Right renal pelvis (tissue), 4 donors: ENCODE results near the gene ARHGEF10L. TPM values are rescaled to one million over a fixed set of nuclear protein-coding genes. Genes with fewer than 3 reads are reported as not detected.

Source experiments
- DNase-seq, 4 donors: peaks; one replicate each; pipeline ENCODE4 v3.0.0-alpha.2; 2013; ENCODE audit warnings: low read depth in 4 of 4, low spot score in 3 of 4, missing footprints in 1 of 4
- polyA plus RNA-seq, 4 donors: library from polyadenylated mRNA; unstranded; fragments of 120-200 nt; gene quantifications; one replicate each; pipeline ENCODE4 v1.2.1, GENCODE V29; 2013; ENCODE audit not compliant: insufficient read length in 4 of 4

Gene ARHGEF10L
- polyA plus RNA-seq, 4 donors: 40.6 to 51.3 (median 44.6) TPM

DNA sequence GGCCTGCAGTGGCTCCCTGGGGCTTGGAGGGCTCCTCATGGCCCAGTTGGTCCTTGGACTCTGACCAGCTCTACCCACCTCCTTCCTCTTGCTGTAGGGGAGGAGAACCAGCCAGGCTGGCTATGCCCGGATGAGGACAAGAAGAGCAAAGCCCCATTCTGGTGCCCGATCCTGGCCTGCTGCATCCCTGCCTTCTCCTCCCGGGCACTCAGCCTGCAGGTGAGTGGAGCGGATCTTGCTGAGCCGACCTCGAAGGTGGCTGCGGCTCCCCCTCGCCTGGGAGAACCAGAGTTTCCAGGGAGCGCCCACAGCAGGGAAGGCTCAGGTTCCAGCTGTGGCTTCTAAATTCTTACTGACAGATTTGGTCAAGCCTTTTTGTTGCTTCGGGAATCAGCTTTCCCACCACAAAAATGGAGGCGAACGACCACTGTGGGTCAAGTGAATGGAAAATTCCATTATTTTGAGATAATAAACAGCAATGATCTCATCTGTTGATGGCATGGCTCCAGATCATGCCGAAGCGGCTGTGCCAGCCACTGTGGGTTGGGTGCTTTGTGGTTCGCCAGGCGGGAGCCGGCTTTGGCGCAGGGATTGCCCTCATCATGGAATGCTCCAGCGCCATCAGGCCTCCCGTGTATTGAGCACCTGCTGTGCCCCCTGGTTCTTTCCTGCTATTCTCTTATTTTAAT lies 109.1 kb downstream of the ARHGEF10L start:
- no peak for DNase-seq

DNA sequence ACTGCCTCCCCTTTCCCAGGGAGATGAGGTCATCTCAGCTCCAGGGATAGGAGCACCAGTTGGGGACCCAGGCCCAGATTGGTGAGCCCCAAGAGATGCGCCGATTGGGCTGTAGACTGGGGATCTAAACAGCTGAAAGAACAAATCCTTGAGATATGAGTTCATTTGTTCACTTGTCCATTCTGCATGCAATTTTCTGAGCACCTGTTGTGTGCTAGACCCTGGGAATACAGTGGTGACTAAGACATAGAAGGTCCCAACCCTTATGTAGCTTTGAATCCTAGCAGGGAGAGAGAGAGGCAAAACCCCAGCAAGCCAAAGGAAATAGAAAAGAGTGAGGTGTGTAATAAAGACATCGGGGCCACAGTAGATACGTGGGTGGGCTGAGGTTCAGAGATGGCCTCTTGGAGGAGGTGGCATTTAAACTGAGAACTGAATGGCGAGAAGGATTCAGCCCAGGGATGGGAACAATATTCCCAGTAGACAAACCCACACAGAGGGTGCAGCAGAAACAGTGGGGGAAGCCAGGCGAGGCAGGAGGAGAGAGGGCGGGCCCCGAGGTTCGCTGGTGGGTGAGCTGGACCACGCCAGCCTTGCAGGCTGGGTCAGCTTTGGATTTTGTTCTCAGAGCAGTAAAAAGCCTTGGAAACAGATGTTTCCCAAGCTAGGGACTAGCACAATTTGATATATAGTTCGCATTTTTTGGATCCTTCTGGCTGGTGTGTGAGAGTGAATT lies 110.0 kb downstream of the ARHGEF10L start:
- no peak for DNase-seq

DNA sequence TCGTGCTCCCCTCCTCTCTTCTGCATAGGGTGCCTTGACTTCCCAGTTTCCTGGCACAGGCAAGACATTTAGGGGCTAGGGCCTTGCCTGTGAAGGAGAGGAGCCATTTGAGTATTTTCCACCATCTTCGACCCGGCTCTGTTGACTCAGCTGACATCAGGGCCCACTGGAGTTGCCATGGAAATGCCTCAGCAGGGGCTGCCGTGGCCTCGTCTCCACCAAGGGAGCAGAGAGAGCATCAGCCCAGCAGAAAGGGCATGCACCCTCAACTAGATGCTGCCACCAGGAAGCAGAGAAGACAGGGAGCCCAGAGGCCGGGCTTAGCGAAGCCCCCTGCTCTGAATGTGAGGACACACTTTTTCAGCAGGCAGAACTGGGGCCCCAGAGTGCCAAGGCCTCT lies 113.8 kb downstream of the ARHGEF10L start:
- DNase-seq: no peak

DNA sequence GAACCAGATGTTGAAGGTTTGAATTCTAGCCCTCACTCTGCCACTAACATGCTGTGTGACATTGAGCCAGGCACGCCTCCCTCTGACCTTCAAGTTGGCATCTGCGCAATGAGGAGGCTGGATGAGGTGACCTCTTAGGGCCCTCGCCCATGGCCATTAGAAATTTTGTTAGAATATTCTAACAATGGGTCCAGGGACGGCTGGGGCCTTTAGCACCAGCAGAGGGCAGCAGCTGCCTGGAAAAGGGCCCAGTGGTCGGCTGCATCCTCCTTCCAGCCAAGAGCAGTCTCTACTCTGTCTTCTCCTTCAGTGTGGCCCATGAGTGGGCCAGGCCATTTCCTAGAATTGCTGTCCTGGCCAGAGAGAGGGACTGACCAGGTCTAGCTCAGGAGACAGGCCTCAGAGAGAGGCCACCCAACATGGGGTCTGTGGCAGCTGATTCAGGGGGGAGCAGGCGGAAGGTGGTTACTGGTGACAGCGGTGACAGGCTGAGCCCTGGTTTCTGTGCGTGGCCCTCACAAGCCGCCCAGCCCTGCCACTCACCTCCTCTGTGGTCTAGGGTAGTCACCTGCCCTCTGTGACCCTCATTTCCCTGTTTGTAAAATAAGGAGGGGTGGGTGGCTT lies 114.3 kb downstream of the ARHGEF10L start:
- DNase-seq: peak in 2 of 4 donors; percentile 16 to 26

DNA sequence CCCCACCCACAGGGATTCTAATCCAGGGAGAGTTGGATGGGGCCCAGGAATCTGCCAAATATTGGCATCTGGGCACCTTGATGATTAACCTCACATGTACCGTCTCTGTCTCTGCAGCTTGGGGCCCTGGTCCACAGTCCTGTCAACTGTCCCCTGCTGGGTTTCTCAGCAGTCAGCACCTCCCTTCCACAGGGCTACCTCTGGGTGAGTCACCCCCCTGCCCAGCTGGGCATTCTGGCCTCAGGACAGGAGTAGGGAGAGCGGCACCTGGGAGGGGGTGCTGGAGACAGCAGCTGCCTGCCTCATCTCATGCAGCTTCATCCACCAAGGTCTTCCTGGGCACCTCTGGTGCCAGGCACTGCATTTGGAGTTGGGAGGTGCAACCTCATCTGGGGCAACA lies 115.0 kb downstream of the ARHGEF10L start:
- DNase-seq: no peak

DNA sequence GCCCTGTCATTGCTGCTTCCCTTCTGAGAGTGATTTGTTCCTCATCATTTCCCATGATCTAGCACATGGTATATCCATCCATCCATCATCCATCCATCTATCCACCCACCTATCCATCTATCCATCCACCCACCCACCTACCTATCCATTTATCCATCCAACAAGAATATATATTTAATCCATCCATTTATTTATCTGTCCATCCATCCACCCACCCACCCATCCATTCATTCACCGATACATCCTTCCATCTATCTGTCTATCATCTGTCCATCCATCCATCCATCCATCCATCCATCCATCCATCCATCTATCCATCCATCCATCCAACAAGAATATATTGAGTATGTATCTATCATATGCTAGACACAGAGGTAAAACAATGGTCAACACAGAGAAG lies 115.7 kb downstream of the ARHGEF10L start:
- no peak for DNase-seq

DNA sequence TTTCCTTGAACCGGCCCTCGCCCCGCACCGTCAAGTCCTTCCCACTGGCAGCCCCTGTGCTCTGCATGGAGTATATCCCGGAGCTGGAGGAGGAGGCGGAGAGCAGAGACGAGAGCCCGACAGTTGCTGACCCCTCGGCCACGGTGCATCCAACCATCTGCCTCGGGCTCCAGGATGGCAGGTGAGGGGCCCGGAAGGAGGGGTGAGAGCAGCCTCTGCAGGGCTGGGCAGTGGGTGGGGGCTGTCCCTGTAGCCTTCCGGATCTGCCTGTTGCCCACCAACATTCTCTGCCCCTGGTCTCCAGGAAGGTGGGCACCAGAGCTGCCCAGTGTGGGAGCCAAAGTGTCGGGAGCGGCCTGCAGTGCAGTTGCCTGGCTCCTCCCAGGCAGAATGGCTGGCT lies 116.4 kb downstream of the ARHGEF10L start:
- no peak for DNase-seq

DNA sequence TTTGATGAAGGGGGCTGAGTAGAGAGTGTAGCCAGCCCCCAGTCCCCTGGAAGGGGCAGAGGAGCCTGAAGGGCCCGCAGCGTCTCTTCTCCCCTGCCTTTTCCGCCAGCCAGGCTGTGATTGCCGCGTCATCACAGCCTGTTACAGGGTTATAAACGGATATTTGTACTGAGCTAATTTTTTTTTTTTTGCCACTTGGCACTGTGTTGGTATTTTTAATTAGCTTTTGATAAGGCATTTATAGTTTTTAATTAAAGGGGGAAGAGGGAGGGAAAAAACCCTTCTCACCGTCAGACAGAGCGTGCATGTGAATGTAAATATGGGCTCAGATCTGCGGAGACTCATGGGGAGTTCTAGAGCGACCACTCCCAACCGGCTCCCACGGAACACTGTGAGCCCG lies 117.9 kb downstream of the ARHGEF10L start:
- no peak for DNase-seq

DNA sequence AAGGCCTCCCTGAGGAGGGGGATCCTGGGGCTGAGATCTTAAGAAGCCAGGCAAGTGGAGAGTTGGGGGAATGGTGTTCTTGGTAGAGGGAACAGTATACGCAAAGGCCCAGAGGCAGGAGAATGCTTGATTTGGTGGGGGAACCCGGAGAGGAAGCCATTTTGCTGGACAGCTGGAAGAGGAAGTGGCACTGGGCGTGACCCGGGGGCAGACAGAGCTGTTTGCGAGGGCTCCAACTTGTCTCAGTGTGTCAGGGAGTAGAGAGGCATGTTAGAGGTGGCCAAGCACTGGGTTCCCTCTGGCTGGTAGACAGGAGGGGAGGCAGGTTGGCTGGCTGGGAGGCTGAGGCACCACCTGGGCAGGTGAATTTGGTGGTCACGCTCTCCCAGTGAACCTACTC lies 119.3 kb downstream of the ARHGEF10L start:
- DNase-seq: no peak

DNA sequence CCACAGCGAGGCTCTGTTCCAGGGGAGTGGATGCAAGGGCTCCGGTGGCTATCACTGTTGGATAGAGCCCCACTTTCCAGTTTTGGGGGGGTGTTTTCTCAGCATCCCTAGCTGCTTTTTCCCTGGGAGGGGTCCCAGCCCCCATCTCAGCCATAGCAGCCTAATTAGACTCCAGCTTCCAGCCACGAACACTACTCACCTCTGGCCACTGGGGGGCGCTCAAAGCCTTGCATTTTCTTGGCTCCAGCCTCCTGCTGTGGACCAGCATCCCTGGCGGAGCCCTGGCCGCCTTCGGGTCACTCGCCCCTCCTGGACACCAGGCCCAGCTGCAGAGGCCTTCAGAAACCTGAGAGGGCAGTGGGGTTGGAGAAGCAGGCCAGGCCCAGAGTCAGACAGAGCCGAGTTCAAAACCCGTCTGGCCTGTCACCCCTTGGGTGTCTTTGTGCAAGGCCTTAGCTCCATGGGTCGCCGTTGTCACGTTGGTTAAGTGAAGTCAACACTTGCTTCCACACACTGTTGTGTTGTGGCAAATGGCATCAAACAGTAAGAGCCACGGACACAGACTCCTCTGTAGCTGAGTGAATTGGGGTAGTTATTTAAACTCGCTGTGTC lies 122.2 kb downstream of the ARHGEF10L start:
- DNase-seq: peak in 2 of 4 donors; percentile 35 to 36

DNA sequence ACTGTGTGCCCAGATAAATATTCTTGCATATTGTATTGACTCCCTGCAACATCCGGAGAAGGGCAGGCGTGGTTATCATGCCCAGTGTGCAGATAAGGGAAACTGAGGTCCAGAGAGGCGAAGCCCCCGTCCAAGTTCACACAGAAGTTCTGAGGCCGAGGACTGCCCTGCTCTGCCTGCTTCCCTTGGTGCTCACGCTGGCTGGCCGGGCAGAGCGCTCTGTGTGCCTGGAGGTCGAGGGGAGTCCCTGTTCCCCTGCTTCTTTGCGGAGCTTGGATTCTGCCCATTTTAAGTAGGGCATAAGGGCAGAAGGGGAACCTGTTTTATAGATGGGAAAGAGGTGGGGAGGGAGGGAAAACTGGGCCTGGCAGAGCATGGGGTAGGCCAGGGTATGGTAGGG lies 122.8 kb downstream of the ARHGEF10L start:
- no peak for DNase-seq

DNA sequence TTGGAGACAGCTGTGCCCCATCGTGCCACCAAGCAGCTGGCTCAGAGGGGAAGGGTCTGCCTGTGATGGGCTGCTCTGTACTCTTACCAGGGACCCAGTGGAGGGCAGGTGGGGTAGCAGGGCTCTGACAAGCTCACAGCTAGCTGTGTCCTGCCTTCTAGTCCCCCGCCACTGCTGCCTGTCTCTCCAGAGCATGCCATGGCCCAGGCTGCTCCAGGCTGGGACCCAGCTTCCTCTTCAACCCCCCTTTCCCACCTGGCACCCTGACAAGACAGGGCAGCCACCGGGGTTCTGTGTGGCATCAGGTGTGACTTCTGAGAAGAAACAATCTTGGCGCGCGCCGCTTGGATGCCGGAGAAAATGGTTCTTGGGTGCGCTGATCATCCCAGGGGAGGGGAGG lies 123.3 kb downstream of the ARHGEF10L start:
- no peak for DNase-seq

DNA sequence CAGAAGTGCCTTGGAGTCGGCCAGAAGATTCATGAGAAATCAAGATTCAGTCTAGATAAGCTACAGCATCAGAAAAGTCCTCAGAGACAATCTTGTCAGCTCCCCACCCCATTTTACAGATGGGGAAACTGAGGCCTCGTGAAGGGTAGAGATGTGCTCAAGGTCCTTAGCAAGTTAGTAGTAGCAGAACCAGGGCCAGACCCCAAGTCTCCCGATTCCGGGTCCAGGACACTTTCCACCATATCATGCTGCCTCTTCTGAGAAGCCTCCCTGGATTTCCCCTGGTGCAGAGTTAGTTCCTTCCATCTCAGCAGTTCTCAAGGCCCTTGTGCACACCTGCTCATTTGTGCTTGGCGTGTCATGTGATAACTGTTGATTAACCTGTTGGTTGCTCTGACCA lies 124.1 kb downstream of the ARHGEF10L start:
- no peak for DNase-seq

DNA sequence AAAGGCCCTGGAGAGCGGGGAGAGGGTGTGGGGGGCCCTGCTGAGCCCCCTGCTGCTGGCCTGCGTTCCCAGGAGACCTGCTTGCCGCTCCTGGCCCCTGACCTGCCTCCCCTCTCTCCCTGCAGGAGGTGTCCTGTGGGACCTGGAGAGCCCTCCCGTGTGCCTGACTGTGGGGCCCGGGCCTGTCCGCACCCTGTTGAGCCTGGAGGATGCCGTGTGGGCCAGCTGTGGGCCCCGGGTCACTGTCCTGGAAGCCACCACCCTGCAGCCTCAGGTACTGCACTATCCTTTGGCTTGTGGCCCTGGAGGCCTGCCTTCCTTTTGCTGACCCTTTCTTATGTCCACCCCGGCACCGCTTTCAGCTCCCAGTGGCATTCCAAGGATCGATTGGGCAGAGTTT lies 124.8 kb downstream of the ARHGEF10L start:
- no peak for DNase-seq

DNA sequence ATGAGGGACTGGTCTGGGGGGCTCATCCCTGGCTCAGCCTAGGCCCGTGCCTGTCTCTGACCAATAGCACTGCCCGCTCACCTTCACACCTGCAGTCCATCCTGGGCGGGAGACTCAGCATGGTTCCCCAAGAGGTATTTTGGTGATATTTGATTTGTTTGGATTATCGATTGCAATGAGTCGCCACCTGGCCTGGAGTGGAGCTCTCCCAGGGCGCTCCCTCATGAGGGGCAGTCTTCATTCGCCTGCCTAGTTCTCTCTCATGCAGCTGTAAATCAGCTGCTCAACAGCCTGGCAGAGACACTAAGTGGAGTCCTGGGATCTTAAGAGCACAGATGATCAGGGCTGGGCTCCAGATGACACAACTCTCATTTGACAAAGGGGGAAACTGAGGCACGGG lies 125.6 kb downstream of the ARHGEF10L start:
- DNase-seq: no peak

DNA sequence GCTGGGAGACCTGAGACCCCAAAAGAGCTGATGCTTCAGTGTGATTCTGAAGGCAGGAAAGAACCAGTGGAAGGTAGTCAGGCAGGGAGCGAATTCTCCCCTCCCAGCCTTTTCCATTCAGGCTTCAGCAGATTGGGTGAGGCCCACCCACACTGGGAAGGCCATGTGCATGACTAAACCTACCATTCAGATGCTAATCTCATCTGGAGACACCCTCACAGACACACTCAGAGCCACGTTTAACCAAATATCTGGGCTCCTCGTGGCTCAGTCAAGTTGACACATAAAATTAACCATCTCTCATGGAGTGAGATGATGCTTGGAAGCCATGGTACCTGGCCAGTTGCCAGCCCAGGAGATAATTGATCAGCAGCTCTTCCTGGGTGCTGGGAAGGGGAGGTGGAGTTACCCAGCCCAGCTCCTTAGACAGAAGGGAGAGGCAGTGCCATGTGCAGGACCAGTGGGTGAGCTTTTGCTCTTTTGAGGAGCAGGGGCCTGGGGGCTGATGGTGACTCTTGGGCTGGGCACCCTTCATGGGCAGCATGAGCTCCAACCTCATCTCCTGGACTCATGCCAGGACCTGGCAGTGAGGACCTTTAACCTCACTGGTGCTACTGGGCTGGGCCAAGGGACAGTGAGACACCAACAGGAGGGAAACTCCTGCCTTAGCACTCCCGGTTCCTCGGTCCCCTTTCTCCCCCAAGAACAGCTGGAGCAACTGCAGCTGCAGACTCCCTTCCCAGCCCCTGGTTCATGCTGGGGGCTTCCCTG lies 126.6 kb downstream of the ARHGEF10L start:
- DNase-seq: no peak

DNA sequence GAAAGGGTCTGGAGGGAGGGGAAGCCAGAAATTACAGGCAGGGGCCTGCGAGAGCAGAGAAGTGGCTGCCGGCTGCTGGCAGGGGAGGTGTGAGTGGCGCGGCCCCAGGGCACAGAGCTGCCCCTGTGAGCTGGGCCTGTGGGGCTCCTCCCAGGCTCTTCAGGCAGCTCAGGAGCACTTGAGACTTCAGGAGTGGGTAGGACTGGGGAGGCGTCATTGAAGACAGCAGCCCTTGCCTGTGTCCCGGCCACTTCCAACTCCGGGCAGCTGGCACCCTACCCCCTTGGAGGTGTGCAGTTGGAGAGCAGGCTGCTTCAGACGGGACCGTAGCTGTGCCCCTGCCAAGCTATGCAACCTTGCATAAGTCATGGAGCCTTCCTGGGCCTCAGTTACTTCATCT lies 128.1 kb downstream of the ARHGEF10L start:
- no peak for DNase-seq

DNA sequence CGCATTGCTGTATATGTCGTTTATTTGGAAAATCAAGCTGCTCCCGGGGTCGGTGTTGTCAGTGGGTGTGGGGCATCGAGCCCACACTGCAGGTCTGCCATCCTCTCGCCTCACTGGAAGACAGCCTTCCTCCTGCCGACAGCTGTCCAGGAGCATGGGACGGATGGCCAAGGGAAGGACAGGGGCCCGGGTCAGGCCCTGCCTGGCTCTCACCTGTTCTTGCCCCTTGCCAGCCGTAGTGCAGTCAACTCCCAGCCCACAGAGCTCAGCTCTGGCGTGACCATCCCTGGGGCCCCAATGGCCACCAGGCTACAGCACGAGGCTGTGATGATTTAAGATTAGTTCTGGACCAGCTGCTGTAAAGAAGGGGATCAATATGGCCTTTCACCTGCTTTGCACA lies 128.7 kb downstream of the ARHGEF10L start:
- DNase-seq: no peak

DNA sequence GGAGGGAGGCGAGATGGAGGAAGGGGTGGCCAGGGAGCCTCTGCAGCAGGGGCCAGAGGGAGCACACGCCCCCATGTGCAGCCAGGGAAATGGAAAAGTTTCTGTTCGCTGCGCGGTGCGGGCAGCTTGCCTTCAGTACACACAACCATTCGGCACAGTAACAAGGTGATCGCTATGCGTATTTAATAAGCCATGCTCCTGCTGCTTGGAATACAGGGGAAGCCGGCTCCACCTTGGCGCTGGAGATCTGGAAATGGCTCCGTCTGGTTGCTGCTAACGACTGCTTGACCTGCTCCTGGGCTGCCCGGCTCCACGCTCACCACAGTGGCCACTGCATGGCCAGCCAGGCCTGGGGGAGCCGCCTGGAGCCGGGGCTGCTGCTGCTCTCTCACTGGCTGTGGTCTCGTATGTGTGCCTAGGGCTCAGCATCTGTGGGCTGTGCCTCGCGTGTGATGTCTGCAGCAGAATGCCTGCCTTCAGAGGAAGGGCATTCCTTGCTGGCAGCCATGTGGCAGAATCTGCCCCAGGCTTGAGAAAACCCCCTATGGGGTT lies 129.2 kb downstream of the ARHGEF10L start:
- DNase-seq: no peak

DNA sequence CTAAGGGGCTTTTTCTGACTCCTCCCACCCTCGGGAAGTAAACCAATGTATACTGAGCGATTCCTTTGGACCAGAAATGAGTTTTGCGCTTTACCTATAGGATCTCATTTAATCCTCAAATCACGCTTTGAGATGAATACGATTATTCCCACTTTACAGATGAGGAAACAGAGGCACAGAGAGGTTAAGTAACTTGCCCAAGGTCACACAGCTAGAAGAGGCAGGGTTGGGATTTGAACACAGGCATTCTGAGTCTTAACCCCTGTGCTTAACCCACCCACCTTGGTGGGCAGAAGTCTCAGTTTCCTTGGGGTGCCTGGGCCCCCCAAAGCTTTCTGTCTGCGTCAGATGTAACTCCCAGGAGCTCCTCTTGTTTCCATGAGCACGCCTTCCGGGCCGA lies 129.8 kb downstream of the ARHGEF10L start:
- no peak for DNase-seq
